Gastrocnemius medialis (tissue), 4 donors: ENCODE data around the gene CCNQ.

ENCODE experiments used
- POLR2A ChIP-seq, 2 donors: fragments of 450-650 bp; IDR thresholded peaks; one replicate each; pipeline ENCODE4 v1.6.1; 2017; ENCODE audit warnings: antibody characterized with exemption in 2 of 2, mild to moderate bottlenecking in 2 of 2, moderate library complexity in 2 of 2
- TF ChIP-seq, protein P1 (sequence below), 5 experiments: fragments of 450-650 bp in 3 of 5; fragments of 200-600 bp in 2 of 5; sonication (generic) in 2 of 5; IDR thresholded peaks in 4 of 5; conservative IDR thresholded peaks in 1 of 5; 1 replicate in 4 of 5; 2 replicates in 1 of 5; pipeline ENCODE4 v1.5.1; 2016 to 2019; ENCODE audit warnings: antibody characterized with exemption in 5 of 5, mild to moderate bottlenecking in 3 of 5, moderate library complexity in 3 of 5

DNA sequence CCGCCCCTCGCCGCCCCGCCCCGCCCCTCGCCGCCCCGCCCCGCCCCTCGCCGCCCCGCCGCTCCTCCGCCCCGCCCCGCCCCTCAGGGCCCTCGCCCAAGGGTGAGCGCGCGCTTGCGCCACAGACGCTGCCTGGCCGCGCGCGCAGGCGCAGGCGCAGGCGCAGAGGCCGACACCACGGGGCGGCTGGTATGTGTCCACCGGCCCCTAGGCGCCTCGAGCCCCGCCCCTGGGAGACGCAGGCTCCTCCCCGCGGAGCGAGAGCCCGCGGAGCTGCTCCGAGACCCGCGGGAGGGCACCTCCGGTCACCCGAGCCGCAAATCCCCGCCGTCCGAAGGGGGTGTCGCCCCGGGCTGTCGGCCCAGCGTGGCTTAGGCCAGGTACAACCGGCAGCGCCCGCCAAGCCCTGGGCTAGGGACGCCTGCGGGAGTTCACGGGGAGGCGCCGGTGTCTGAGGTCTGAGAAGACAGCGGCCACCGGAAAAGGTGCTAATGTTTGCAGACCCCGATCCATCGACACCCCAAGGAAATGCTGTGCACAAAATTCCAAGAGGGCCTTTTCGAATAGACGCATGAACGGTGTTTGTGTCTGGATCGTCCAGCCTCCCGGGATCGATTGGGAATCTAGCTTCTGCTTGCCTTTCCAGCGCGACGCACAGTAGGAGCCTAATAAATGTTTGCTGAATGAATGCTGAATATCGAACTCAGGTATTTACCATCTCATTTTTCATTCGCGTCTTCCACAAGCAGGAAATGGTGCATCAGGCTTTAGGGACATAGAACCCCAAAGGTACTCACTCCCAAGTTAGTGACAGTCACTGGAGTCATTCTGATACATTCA is 473 bp upstream of the CCNQ start:
- no peak for TF ChIP-seq POLR2A (IDR thresholded peaks at IDR 0.05)
- TF ChIP-seq, protein P1, sequence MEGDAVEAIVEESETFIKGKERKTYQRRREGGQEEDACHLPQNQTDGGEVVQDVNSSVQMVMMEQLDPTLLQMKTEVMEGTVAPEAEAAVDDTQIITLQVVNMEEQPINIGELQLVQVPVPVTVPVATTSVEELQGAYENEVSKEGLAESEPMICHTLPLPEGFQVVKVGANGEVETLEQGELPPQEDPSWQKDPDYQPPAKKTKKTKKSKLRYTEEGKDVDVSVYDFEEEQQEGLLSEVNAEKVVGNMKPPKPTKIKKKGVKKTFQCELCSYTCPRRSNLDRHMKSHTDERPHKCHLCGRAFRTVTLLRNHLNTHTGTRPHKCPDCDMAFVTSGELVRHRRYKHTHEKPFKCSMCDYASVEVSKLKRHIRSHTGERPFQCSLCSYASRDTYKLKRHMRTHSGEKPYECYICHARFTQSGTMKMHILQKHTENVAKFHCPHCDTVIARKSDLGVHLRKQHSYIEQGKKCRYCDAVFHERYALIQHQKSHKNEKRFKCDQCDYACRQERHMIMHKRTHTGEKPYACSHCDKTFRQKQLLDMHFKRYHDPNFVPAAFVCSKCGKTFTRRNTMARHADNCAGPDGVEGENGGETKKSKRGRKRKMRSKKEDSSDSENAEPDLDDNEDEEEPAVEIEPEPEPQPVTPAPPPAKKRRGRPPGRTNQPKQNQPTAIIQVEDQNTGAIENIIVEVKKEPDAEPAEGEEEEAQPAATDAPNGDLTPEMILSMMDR (IDR thresholded peaks at IDR 0.05 in 4 of 5, conservative IDR thresholded peaks at IDR 0.05 in 1 of 5): no peak
